Tibial nerve (tissue), 4 donors: Measurements from ENCODE around the gene COMT. TPM values are rescaled to one million over a fixed set of nuclear protein-coding genes. Genes with fewer than 3 reads are reported as not detected.

Experiments
- DNase-seq, 2 donors: peaks; one replicate each; pipeline ENCODE4 v3.0.0-alpha.2; 2019; ENCODE audit warnings: low spot score in 2 of 2
- H3K27ac ChIP-seq, 4 donors: fragments of 200-600 bp; sonication (generic) in 3 of 4; one replicate each; pipeline ENCODE4 v1.5.1; 2017 to 2019; ENCODE audit warnings: mild to moderate bottlenecking in 1 of 4
- H3K27me3 ChIP-seq, 2 donors: fragments of 200-600 bp; sonication (generic) in 1 of 2; one replicate each; pipeline versions ENCODE4 v1.5.1 to v1.6.0; 2017 to 2019
- H3K36me3 ChIP-seq, 3 donors: fragments of 200-600 bp; sonication (generic); one replicate each; pipeline ENCODE4 v1.5.1; 2018 to 2019
- H3K4me1 ChIP-seq, 4 donors: fragments of 200-600 bp; sonication (generic) in 3 of 4; one replicate each; pipeline ENCODE4 v1.5.1; 2017 to 2019
- H3K4me3 ChIP-seq, 4 donors: fragments of 200-600 bp; sonication (generic) in 3 of 4; one replicate each; pipeline ENCODE4 v1.5.1; 2017 to 2019; ENCODE audit warnings: mild to moderate bottlenecking in 1 of 4, moderate library complexity in 1 of 4
- H3K9me3 ChIP-seq, 4 donors: fragments of 200-600 bp; sonication (generic) in 3 of 4; one replicate each; pipeline ENCODE4 v1.5.1; 2017 to 2019
- EP300 ChIP-seq, 2 donors: sonication (generic); formaldehyde crosslinking; IDR thresholded peaks; one replicate each; pipeline ENCODE4 v1.6.1; 2017; ENCODE audit warnings: antibody characterized with exemption in 2 of 2, mild to moderate bottlenecking in 1 of 2
- POLR2A ChIP-seq, 2 donors: fragments of 450-650 bp; IDR thresholded peaks; one replicate each; pipeline ENCODE4 v1.6.1; 2017; ENCODE audit warnings: antibody characterized with exemption in 2 of 2, mild to moderate bottlenecking in 2 of 2, moderate library complexity in 2 of 2
- WGBS, 2 donors: methylation state at CpG; one replicate each; pipeline ENCODE4 v1.1.5; 2018; 5-methylcytosine and 5-hydroxymethylcytosine counted together
- total RNA-seq, 4 donors: library from RNA; depleted of rRNA; stranded (reverse); fragments of >200 nt; gene quantifications; one replicate each; pipeline ENCODE4 v1.1.0, GENCODE V29; 2016
- TF ChIP-seq, protein P1 (sequence below), 5 experiments: fragments of 200-600 bp in 3 of 5; fragments of 450-650 bp in 2 of 5; sonication (generic) in 3 of 5; IDR thresholded peaks; one replicate each; pipeline ENCODE4 v1.5.1; 2016 to 2019; ENCODE audit warnings: antibody characterized with exemption in 5 of 5, mild to moderate bottlenecking in 3 of 5, moderate library complexity in 2 of 5

COMT gene
- total RNA-seq, 4 donors from 2014 or later: 212 to 306 (median 240) TPM

DNA sequence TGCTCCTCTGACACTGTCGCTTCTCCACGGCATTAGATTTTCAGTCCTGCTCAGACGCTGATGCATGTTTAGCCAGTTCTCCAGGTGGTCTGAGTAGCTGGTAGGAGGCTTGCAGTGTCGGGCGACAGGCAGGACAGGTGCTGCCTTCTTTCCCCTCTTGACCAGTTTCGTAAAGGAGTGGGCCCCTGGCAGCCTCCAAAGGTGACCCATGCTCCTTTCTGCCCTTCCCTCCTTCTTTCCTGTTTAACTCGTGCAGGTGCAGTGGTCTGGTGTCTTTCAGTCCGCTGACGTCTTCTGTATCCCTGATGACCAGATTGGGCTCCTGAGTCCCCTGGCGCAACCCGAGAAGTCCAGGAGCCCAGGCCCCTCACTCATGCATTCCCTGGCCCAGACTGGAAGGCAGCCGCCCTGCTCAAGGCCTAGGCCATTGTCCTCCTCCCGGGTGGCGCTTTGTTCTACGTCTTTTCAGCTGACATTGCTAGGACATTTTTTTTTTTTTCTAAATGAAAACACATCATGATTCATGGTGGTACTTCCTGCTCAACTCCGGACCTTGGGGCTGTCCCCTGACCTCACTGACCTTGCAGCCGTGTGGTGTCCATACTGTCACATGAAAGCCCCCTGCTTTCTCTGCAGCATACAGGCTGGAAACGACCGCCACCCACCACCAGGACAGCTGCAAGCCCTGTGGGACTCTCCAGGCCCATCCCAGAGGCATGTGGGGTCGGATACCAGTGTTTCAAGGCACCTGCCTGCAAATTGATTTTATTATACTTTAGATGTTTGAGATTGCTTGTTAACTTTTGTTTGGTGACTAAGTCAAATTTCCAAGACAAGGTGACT is 25.6 kb downstream of the COMT start:
- H3K27me3 ChIP-seq: no peaks in the 10 kb centered on the region
- H3K9me3 ChIP-seq: no peaks in the 10 kb centered on the region
- DNase-seq: no peak
- TF ChIP-seq, protein P1, sequence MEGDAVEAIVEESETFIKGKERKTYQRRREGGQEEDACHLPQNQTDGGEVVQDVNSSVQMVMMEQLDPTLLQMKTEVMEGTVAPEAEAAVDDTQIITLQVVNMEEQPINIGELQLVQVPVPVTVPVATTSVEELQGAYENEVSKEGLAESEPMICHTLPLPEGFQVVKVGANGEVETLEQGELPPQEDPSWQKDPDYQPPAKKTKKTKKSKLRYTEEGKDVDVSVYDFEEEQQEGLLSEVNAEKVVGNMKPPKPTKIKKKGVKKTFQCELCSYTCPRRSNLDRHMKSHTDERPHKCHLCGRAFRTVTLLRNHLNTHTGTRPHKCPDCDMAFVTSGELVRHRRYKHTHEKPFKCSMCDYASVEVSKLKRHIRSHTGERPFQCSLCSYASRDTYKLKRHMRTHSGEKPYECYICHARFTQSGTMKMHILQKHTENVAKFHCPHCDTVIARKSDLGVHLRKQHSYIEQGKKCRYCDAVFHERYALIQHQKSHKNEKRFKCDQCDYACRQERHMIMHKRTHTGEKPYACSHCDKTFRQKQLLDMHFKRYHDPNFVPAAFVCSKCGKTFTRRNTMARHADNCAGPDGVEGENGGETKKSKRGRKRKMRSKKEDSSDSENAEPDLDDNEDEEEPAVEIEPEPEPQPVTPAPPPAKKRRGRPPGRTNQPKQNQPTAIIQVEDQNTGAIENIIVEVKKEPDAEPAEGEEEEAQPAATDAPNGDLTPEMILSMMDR (IDR thresholded peaks at IDR 0.05): no peak
- TF ChIP-seq POLR2A (IDR thresholded peaks at IDR 0.05): no peak
- no peak for TF ChIP-seq EP300 (IDR thresholded peaks at IDR 0.05)
- peak overlapping the region in 1 of 4 donors; percentile 67 for H3K27ac ChIP-seq
- 61 to 65% methylated on average over 20 of the region's 20 CpGs for WGBS, 2 donors
- H3K4me1 ChIP-seq: peaks cover 0 to 35% (median 17%) of the 10 kb centered on the region in 4 donors
- peaks cover 0 to 93% (median 5%) of the 10 kb centered on the region in 3 donors for H3K36me3 ChIP-seq
- H3K4me3 ChIP-seq: no peak overlapping the region

- no peaks in the 10 kb centered on the region for H3K9me3 ChIP-seq
- H3K4me1 ChIP-seq: peaks cover 0 to 32% (median 9%) of the 10 kb centered on the region in 4 donors
- DNase-seq: no peak
- 71 to 76% methylated on average over 6 to 7 of the region's 7 CpGs for WGBS, 2 donors
- no peaks in the 10 kb centered on the region for H3K27me3 ChIP-seq
- H3K27ac ChIP-seq: peak overlapping the region in 1 of 4 donors; percentile 67
- H3K4me3 ChIP-seq: no peak overlapping the region
- peaks cover 0 to 95% (median 5%) of the 10 kb centered on the region in 3 donors for H3K36me3 ChIP-seq
- TF ChIP-seq, protein P1 (IDR thresholded peaks at IDR 0.05): no peak
- no peak for TF ChIP-seq EP300 (IDR thresholded peaks at IDR 0.05)
- TF ChIP-seq POLR2A (IDR thresholded peaks at IDR 0.05): no peak
Observed at GRCh38 chr22:19967850-19968449, 26.4 kb downstream of the COMT start.

- H3K4me1 ChIP-seq: peaks cover 0 to 28% (median 8%) of the 10 kb centered on the region in 4 donors
- peak overlapping the region in 1 of 4 donors; percentile 27 for H3K27ac ChIP-seq
- H3K4me3 ChIP-seq: no peak overlapping the region
- no peaks in the 10 kb centered on the region for H3K9me3 ChIP-seq
- DNase-seq: no peak
- no peaks in the 10 kb centered on the region for H3K27me3 ChIP-seq
- H3K36me3 ChIP-seq: peaks cover 0 to 95% (median 5%) of the 10 kb centered on the region in 3 donors
- TF ChIP-seq EP300 (IDR thresholded peaks at IDR 0.05) (no peak), POLR2A (IDR thresholded peaks at IDR 0.05) (no peak)
- TF ChIP-seq, protein P1 (IDR thresholded peaks at IDR 0.05): no peak
- 72 to 77% methylated on average over 10 to 18 of the region's 18 CpGs for WGBS, 2 donors
Observed at GRCh38 chr22:19968450-19968891, 26.9 kb downstream of the COMT start.

- no peak for TF ChIP-seq EP300 (IDR thresholded peaks at IDR 0.05)
- TF ChIP-seq, protein P1 (IDR thresholded peaks at IDR 0.05): no peak
- no peak for TF ChIP-seq POLR2A (IDR thresholded peaks at IDR 0.05)
- Histone ChIP-seq H3K27ac (peak overlapping the region in 2 of 4 donors; percentile 69 to 73), H3K9me3 (no peaks in the 10 kb centered on the region), H3K36me3 (peaks cover 0 to 93% (median 5%) of the 10 kb centered on the region in 3 donors), H3K4me1 (peaks cover 0 to 31% (median 8%) of the 10 kb centered on the region in 4 donors), H3K4me3 (no peak overlapping the region), H3K27me3 (no peaks in the 10 kb centered on the region)
- 80 to 81% methylated on average over 10 to 11 of the region's 11 CpGs for WGBS, 2 donors
- no peak for DNase-seq
Observed at GRCh38 chr22:19969141-19969928, 27.8 kb downstream of the COMT start.
